ENCODE data around the gene SAMSN1.

DNA sequence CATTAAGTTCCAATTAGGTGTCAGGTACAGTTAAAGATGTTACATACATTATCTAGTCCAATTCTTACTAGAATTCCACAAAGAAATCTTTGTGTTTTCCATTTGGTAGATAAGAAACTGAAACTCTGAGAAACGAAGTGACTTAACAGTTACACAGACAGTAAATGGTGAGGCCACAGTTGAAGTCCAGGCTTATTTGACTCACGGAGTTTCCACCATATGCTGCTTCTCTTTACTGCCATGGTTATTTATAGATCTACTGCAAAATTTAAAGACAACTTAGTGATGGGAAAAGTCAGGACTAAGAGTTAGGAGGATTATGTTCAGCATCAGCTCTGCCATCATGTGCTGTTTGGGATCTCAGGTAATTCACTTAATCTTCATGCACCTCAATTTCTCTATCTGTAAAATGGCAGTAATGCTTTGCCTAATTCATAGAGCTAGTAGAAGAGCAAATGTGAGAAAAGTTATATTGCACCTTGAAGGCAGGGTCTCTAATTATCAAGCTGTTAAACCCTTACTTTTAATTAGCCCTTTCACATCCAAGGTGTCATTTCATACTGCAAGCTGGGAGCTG is 26.2 kb upstream of the SAMSN1 start:
- TF ChIP-seq, protein P1, sequence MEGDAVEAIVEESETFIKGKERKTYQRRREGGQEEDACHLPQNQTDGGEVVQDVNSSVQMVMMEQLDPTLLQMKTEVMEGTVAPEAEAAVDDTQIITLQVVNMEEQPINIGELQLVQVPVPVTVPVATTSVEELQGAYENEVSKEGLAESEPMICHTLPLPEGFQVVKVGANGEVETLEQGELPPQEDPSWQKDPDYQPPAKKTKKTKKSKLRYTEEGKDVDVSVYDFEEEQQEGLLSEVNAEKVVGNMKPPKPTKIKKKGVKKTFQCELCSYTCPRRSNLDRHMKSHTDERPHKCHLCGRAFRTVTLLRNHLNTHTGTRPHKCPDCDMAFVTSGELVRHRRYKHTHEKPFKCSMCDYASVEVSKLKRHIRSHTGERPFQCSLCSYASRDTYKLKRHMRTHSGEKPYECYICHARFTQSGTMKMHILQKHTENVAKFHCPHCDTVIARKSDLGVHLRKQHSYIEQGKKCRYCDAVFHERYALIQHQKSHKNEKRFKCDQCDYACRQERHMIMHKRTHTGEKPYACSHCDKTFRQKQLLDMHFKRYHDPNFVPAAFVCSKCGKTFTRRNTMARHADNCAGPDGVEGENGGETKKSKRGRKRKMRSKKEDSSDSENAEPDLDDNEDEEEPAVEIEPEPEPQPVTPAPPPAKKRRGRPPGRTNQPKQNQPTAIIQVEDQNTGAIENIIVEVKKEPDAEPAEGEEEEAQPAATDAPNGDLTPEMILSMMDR (IDR thresholded peaks at IDR 0.05), result no peak
- TF ChIP-seq POLR2A (IDR thresholded peaks at IDR 0.05), result no peak

All from heart left ventricle (tissue), 13 donors.